NCI-H1694 treated with DMSO at 0.1 percent for 48 hours (cell line): ENCODE measurements around the gene CERCAM.

Experiments
- DNase-seq: peaks from one replicate; lab custom pipeline; 2025; lab: John Stamatoyannopoulos, UW

The CERCAM gene

DNA sequence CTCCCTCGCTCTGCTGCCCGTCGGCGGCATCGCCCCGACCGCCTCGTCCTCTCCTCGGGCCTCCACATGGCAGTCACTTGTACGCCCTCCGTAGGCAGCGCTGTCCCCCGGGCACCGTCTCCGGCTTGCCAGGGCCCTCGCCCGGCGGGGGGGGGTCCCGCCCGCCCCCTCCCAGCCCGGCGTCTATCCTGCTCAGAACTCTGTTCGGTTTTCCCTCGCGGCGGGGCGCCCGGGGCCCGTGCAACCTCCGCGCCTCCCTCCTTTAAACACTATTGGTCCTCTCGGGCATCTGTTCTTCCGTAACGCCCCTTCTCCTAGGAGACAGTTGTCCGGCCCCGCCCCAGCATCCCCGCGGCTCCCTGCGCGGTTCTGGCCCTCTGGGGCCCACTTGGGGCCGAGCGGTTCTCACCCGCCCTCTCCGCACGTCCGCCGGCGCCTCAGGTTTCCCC is 36.0 kb downstream of the CERCAM start:
- peak; percentile 13 for DNase-seq

DNA sequence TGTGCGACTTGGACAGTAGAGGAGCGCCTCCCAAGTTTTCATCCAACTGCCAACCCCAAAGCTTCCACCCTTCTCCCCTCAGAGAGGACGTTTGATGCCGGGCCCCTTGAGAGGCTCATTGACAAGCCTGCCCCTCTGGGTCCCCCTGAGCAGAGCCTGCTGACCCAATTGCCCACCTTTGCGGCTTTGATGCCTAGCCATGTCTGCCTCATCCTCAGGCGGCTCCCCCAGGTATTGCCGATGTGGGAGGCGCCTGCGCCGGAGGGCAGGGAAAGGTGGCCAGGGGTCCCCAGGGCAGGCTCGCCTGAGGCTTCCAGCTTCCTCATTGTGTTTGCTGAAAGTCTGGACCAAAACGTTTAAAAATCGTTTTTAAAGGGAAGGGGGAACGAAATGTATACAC is 36.5 kb downstream of the CERCAM start:
- no peak for DNase-seq

DNA sequence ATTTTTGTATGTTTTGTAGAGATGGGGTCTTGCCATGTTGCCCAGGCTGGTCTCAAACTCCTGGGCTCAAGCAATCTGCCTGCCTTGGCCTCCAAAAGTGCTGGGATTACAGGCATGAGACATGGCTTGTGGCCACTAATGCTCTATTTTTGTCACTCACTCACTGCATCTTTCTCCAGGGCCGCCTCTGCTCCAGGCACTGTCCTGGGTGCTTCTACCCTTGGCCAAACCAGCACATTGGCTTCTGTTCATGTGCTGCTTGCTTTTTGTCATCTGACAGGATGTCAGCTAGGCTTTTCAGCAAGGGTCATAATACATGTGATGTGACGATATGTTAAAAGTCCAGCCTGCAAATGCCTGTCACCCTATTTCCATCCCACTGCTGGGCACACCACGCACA is 38.4 kb downstream of the CERCAM start:
- DNase-seq = no peak

DNA sequence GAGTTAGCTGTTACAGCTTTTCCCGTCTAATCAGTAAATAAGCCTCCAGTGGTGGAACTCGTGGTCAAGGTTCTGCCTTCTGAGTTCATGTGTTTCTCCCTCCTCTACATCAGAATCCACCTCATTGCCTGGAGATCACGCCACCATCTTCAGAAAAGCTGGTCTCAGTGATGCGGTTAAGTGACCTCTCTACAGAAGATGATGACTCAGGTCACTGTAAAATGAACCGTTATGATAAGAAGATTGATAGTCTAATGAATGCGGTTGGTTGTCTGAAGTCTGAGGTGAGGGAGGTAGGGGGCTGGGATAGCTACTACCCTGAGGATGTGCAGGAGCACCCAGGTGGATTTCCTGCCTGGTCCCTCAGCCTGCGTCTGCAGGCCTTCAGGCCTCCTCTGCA is 48.4 kb downstream of the CERCAM start:
- DNase-seq = no peak

DNA sequence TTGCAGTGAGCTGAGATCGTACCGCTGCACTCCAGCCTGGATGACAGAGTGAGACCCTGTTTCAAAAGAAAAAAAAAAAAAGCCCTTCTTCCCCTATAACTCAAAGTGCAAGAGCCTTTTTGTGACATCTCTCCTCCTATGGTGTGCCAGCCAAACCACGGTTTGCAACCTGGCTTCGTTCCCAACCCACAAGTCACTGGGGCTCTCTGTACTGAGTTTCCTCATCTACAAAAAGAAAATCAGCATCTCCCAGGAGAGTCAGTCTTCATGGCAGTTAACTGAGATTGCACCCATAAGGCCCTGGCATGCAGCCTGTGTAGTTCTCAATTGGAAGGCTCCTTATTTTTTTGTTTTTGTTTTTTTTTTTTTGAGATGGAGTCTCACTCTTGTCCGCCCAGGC is 49.9 kb downstream of the CERCAM start:
- DNase-seq = no peak

DNA sequence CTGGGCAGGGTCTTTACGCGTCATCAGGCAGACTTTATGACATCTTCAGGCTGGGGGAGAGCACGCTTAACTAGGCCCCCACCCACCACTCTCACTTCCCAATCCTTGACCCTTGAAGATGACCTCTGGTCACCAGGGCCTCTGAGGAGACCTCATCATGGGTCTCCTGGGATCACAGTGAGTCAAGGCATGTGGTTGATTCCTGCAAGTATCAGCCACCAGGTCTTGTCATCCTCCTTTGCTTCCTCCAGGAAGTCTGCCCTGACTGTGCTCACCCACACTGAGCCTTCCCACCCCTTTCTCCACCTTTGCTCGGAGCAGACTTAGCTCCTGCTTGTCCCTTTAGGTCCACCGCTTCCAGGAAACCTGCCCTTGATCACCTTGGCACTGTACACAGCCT is 52.4 kb downstream of the CERCAM start:
- no peak for DNase-seq

DNA sequence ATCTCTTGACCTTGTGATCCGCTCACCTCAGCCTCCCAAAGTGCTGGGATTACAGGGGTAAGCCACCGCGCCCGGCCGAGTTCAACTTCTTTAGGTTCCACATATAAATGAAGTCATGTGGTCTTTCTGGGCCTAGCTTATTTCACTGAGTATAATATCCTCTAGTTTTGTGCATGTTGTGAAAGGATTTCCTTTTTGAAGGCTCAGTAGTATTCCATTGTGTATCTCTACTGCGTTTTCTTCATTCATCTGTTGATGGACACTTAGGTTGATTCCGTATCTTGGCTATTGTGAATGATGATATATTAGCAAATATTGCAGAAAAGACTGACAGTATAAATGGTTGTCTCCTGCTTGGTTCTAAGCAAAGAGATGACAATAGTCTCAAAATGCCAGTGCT is 55.2 kb downstream of the CERCAM start:
- no peak for DNase-seq

DNA sequence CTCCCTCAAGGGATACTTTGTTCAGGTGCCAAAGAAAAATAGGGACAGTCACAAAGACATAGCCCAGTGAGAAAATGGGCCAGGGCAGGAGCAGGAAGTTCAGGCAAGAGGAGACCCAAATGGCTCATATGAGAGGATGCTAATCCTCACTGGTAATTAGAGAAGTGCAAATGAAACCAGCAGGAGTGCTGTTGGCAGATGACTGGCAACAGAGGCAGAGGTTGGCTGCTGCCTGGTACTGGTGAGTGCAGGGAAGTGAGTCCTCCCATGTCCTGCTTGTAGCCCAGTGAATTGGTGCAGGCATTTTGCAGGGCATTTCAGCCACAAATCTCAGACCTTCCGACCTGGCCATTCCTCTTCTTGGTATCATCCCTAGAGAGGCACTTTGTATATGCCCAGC is 58.6 kb downstream of the CERCAM start:
- DNase-seq = no peak

DNA sequence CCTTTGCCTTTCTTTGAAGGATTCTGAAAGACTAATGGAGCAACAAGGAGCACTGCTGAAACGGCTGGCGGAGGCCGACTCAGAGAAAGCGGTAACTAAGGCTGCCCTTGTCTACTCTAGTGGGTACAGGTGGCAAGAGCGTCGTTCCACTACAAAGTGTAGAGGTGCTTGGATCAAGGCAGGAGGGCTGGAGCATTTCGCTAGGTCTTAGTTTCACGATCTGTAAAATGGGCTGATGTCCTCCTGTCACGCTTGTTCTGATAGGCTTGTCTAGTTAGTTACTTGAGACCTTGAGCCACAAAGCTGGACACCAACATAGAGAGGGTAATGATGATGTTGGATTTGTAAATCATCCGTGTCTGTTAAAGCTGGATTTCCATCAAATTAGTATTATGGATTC is 60.9 kb downstream of the CERCAM start:
- no peak for DNase-seq

DNA sequence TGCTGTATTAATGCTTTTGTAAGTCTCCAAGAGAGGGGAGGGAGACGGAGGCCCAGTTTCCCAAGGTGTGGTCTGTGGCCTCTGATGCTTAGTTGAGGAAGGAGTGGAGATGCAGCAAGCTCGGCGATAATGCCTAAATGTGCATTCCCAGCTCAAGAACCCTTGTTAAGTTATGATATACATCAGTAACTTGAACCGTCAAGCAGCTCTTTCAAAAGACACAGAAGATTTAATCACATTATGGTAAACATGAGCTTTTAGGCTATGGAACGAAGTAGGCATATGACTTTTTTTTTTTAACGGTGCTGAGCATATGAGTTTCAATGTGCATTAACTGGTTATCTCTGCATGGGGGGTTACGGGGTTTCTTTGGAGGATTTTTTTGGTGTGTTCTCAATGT is 61.5 kb downstream of the CERCAM start:
- DNase-seq = no peak

DNA sequence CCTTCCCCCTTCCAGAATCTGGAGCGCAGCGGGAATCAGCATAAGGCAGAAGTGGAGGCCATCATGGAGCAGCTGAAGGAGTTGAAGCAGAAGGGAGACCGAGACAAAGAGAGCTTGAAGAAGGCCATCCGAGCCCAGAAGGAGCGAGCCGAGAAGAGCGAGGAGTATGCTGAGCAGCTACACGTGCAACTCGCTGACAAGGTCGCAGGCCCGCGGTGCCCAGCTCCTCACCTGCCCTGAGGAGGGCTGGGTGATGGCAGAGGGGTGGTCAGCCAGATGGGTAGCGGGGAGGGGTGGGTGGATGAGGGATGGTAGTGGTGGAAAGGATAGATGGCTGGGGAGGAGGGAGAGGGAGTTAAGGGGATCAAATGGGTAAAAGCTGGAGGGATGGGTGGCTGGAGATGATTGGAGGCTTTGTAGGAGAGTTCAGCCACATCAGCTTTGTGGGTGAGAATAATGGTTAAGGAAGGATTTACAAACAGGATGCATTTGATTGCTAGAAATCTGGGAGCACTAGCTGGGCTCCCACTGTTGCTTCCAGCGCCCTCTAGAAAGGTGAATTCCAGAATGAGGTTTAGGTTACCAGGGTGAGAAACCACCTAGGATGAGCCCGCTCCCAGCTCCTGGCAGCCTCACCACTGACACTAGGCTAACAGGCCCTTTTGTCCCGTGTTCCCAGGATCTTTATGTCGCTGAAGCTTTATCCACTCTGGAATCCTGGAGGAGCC is 64.2 kb downstream of the CERCAM start:
- no peak for DNase-seq

DNA sequence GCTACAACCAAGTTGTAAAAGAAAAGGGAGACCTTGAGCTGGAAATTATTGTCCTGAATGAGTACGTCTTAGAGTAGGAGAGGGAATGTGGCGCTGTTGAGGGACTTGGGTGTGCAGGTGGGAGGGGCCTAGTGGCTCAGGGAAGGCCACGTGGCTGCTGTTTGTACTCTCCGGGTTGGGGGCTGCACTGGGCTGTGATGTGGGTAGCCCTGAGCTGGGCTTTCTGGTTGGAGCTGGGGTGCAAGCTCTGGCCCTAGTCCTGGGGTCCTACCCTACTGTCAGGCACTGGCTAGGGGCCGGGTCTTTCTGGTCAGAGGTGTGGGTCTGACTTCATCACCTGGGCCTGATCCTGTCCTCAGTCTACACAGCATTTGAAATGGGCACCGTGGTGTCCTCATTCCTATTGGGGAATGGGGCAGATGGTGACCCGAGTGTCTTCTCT is 64.8 kb downstream of the CERCAM start:
- no peak for DNase-seq

DNA sequence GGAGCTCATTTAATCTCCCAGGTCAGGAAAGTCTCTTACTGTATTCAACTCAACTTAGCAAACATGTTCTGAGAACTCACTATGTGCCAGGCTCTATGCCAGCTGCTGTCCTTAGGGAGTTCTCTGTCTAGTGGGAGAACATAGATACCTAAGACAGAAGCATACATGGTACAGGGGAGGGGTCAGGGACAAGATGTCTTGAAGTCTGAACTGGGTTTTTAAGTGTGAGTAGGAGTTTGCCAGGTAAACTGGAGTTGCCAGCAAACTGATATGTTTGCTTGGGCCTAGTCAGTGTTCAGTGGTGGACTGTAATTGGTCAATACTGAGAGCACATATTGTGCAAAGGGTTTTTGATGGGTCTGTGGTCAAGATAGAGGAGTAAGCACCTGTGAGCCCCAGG is 65.5 kb downstream of the CERCAM start:
- DNase-seq = no peak
